Ecto neural progenitor cell (in vitro differentiated cells): ENCODE results near the gene DUS2.

ENCODE experiments used
- DNase-seq: peaks from one replicate; pipeline ENCODE4 v3.0.0-alpha.2; 2018; ENCODE audit warnings: low spot score

Gene DUS2

DNA sequence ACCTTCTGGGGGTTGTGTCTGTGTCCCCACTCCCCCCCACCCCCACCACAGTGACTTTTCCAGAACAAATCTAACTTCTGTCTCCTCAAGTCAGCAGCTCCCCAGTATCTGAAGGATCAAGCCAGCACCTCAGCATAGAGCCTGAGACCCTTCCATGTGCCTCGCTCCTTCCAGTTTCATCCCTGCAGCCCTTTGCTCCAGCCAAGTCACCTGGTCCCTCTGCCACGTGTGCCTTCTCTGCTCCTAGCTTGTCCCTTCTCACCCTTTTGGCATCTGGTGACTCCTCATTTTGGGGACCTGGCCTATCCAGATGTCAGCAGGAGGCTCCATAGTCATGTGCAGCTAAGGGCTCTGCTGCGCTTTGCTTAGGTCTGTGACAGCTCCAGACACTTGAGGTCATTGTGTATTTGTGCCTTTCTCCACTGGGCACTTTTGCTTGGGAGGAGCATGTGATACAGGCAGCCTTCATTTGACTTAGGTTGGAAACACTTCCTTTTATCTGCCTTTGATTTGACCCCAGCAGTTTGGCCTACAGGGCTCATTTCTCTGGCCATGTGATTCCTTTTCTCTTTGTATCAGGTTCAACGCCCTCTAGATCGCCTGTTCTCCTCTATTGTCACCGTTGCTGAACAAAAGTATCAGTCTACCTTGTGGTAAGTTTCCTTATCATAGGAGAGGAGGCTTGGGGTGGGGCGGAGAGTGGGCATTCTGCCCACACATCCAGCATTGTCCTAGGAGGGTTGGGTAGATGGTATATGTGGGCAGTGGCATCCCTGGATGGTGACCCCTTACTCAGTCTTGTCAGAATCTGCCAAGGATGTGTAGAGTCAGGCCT lies 55.0 kb downstream of the DUS2 start:
- no peak for DNase-seq

DNA sequence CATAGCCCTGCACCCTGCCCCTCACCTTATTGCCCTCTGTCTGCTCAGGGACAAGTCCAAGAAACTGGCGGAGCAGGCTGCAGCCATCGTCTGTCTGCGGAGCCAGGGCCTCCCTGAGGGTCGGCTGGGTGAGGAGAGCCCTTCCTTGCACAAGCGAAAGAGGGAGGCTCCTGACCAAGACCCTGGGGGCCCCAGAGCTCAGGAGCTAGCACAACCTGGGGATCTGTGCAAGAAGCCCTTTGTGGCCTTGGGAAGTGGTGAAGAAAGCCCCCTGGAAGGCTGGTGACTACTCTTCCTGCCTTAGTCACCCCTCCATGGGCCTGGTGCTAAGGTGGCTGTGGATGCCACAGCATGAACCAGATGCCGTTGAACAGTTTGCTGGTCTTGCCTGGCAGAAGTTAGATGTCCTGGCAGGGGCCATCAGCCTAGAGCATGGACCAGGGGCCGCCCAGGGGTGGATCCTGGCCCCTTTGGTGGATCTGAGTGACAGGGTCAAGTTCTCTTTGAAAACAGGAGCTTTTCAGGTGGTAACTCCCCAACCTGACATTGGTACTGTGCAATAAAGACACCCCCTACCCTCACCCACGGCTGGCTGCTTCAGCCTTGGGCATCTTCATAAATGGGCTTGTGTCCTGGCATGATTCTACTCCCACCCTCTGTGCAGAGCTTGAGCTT lies 55.8 kb downstream of the DUS2 start:
- no peak for DNase-seq

DNA sequence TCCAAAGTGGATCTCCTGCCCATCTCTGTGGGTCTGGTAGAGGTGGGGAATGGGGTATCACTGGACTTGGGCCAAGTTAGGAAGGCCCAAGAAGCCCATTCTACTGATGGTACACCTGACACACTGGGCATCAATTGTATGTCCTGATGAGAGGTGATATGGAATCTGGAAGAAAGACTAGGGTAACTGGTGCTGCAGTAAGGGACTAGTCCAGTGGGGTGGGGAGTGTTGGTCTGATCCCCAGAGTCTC lies 56.2 kb downstream of the DUS2 start:
- DNase-seq: no peak

DNA sequence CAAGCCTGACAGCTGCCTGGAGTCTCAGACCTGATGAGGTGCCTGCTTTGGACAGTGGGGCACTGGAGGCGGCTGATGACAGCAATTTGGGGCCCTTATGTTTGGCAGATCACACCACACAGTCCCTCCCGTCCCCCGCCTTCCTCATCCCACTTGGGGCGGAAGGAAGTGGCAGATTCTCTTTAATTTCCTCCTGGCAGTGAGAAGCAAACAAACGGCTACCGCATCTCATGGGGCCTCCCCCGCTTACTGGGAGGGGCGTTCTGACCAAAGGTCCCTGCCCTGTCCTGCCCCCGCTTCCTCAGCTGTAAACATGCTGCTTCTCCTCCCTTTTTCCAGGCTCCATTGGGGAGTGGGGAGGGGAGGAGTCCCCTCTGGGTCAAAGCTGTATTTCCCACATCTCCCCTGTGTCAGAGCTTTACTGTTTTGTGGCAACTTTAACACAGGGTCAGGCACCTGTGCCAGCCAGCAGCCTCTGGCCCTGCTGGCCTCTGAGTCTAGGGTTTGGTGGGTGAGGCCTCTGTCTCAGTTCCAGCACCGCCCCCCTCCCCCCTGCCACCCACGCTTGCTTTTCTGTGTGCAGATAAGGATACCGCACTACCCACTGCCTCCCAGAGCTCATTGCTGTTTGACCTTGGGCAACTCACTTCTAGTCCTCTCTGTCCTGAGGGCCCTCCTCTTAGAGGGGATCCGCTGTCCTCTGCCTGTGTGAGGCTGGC lies 56.7 kb downstream of the DUS2 start:
- DNase-seq: no peak

DNA sequence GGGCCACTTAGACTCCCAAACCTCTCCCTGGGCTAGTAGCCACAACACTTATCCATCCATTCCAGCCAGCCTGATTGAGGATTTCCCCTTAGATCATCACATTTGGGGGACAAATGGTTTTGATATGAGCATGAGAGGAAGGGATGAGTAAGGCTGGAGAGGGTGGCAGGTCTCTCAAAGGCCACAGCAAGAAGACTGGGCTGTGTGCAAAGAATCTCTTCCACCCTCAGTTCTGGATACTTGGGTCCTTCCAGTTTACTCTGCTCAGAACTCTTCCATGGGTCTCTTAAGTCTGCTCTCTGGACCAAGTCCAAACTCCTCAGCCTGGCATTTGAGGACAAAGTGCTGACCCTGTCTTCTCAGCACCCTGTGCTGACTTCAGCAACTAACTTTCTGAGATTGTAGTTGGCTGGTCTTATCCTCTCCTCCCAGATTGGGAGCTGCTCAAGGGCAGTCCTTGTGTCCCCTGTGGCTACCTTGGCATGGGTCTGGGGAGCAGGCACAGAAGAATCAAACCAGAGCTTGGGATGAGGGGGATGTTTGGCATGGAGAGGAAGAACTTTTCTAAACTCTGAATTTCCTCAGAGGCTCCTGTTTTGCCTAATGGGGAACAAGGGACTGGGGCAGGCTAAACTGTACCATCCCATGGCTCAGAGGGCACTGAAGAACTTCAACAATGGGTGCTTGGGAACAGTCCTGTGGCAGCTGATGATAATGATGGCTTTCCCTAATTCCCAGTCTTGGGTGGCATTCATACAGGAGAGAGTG lies 59.0 kb downstream of the DUS2 start:
- no peak for DNase-seq

DNA sequence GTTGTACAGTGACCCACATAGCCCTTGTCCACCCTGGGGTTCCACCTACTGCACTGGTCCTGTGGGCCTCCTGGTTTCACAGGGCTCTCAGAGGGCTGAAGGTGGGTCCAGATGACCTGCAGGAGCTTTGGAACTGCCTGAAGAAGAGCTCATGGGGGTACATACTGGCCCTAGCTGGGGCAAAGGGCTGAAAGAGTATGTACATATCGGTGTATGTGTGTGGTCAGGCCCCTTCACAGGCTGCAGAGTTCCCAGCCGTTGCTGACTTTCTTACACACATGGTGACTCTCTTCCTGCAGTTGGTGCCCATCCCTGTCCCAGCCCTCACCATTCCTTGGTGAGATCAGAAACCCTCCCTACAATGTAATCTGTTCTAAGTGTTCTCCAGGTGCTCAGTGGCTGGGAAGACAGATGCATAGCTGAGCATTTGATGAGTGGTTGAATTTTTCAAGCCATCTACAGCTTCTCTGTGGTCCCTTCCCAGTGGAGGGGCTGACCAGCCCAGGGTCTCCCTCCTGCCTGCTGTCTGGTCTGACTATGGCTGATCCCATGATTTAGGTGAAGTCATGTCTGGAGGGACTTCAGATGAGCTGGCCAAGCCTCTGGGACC lies 59.6 kb downstream of the DUS2 start:
- no peak for DNase-seq

DNA sequence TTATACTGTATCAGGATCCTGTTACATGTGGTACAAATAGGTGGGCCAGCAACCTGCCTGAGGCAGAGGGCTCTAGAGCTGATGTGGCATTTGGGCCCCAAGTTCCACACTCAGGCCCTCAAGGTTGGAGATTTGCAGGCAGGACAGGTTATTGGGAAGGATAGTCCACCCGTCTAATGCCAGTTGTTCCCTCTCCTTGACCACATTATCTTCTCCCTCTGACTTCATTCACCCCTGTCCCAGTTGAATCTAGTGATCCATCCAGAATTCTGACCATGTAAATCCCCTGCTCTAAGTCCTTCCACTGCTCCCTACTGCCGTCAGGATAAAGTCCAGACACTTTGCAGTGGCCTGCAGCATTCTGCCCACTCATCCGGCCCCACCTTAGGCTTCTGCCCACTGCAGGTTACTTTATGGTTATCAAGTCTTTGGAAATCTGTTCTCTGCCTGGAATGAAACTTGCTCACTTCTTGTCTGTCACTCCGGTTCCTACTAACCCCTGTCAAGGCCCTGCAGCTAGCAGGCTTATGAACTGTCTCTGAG lies 60.2 kb downstream of the DUS2 start:
- DNase-seq: no peak

DNA sequence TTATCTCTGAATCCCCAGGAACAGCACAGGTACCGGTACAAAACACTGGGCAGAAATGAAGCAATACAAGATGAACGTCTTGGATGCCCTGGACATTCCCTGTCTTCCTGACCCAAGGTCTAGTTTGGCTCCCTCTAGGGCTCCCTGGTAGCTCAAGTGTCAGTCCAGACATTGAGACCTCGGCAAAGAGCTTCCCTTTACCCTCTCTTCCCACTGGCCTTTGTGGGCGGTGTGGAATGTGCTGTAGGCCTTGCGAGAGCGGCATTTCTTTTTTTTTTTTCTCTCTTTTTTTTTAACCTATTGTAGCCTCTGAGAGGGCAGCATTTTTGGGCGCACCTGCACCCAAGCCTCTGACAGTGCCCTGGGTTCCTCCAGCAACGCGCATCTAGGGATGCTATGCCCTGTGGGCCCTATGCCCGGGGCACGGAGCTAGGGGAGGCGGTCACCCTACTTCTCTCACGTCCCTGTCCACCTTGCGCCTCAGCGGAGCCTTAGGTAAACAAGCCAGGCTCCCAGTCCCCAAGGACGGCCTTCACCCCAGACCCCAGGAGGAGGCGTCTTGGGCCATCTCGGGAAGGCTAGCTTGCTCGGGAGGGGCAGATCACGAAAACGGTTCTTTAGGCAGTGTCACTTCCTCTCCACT lies 60.9 kb downstream of the DUS2 start:
- no peak for DNase-seq

DNA sequence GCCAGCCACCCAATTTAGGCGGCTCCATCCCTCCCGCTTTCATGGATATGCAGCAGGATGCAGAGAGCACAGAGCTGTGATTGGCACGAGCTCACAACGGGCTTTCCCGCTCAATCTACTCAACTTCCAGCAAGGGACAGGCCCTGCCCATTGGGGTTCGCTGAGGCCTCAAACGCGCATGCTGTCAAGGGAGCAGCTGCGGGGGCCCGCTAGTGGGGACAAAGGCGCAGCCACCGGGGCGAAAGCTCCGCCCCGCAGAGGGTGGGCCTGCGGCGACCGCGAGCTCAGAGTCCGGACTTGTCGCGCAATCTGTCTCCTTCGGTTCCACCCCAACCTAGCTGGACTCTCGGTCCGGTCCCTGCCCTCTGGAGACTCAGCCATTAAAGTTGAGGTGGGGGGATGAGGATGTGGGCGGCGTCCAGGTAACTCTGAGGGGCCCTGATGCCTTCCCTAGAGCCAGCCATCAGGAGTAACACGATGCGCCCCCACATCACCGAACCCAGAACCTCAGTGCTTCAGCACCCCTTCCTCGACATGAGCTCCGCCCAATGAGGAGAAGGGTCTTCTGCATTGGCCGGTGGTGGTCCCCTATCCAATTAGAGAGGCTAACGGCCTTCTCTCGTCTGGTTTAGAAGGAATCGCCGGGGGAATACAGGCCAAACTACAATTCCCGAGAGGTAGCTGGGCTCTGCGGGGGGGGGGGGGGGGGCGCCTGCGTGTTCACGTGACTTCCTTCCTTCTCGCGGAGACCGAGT lies 61.6 kb downstream of the DUS2 start:
- DNase-seq: peak; percentile 92

DNA sequence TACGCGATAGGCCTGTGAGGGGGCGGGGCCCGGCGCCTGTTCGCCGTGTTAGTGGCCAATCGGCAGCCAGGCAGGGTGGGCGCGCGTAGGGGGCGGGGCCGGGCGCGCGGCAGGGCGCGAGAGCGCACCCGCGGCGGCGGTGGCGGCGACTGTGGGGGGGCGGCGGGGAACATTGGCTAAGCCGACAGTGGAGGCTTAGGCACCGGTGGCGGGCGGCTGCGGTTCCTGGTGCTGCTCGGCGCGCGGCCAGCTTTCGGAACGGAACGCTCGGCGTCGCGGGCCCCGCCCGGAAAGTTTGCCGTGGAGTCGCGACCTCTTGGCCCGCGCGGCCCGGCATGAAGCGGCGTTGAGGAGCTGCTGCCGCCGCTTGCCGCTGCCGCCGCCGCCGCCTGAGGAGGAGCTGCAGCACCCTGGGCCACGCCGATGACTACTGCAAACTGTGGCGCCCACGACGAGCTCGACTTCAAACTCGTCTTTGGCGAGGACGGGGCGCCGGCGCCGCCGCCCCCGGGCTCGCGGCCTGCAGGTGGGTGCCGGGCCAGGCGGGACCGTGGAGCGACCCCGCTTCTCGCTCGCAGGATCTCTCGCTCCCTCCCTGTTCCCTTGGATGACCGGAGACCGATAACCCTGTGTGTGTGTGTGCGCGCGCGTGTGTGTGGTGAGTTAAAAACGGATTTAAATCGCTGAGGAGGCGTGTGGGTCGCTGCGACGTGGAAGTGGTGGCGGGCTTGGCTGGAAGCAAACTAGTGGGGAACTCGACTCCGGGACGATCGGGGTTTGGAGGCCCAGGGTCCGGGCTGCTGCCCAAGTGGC lies 62.4 kb downstream of the DUS2 start, which contains the start of gene NFATC3:
Gene NFATC3 (plus strand): TSS at position 112 of the 813 bp plus-strand sequence. CDS start 312 bp downstream, at position 424.
- peak; percentile 100 for DNase-seq

DNA sequence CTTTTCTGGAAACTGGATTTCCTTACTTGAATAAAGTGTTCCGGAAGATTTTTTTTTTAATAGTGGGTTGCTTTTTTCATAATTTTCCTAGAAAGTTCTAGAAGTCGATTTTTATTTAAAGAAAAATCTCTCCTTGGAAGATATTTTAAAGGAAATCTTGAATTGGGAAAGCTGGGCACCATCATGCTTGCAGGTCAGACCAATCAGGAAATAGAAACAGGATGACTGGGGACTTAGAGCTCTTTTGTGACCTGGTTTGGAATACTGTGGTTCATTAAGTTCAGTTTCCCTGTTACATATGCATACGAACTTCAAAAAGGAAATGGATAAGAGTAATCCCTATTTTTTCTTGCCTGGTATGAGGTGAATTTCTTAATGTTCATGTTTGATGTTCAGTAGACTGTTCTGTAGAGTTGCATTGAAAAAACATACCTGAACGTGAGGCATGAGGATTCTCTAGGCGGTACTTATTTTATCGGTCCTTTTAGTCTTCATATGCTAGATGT lies 63.3 kb downstream of the DUS2 start:
- no peak for DNase-seq

DNA sequence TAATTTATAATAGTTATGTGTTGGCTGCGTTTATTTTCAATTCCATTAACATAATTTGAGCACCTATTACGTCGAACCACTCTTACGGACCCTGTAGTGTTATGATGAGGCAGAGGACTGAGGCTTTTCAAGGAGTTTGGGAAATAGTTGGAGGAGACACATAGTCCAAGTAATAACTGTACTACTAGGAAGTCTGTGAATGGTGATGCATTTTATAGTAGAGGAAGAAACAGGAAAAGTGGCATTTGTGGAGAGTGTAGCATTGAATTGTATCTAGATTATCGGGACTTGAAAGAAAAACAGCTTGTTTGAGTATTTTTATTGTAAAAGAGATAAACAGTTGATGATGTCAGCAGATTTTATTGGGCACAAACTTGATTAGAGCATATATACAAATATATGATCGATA lies 63.8 kb downstream of the DUS2 start:
- DNase-seq: no peak

DNA sequence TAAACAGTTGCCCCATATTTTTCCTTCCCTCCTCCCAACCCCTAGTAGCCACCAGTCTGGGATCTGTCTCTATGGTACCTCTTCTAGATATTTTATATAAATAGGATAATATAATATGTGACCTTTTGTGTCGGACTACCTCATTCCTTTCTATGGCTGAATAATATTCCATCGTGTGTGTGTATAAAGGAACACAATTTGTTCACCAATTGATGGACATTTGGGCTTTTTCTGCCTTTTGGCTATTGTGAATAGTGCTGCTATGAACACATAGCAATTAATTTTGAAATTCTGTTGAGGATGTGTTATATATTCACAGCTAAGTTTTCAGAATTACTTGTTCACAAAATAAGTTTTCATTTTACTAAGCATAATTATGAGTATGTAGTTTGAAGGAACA lies 64.6 kb downstream of the DUS2 start:
- no peak for DNase-seq

DNA sequence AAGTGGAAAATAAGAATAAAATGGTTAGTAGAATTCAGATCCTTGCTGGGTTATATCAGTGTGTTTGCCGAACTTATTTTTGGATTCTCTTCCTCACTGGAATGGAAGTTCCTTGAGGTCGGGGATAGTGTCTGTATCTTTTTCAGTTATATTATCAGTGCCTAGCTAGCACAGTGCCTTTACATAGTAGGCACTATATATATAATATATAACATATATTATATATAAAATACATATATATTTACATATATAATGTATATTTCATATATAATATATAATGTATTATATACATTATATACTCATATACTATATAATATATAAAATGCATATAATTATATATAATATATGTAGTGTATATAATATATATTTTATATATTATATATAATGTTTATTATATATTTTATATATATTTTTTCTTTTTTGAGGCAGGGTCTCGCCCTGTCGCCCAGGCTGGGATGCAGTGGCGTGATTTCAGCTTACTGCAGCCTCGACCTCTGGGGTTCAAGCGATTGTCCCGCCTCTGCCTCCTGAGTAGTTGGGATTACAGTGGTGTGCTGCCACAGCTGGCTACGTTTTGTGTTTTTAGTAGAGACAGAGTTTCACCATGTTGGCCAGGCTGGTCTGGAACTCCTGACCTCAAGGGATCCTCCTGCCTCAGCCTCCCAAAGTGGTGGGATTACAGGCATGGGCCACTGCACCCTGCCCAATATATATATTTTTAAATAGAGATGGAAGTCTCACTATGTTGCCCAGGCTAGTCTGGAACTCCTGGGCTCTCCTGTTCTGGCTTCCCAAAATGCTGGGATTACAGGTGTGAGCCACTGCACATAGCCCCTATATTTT lies 65.3 kb downstream of the DUS2 start:
- DNase-seq: no peak

DNA sequence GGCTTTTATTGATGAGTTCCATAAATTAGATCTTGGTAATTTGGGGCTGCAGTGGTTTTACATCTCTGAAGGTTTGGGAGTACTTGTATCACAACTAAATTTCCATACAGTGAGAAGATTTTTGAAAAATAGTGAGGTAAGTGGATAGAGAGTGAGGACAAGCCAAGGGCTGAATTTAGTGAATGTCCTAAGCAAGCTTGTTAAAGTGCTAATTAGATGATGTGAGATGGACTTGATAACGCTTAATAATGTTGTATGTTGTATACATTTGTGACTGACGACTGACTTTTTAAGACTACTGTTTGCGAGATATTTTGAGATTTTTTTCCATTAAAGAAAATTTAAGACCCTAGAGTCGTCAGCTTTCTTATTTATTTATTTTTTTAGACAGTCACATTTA lies 66.0 kb downstream of the DUS2 start:
- no peak for DNase-seq

DNA sequence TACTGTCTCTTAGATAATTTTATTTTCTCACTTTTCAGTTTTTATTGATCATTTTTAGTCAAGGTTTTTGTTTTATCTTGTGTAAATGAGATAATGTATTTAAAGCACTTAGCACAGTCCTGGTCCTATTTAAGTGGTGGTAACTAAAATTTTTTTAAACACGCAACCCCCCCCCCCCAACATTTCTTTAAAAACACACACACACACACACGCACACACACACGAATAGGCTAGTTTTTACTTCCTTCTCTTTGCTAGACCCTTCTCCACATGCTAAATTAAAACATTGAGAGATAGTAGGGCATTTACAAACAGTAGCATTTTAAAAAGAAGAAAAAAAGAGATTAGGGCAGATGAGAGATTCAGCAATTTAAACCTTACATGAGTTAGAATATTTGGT lies 67.0 kb downstream of the DUS2 start:
- no peak for DNase-seq

DNA sequence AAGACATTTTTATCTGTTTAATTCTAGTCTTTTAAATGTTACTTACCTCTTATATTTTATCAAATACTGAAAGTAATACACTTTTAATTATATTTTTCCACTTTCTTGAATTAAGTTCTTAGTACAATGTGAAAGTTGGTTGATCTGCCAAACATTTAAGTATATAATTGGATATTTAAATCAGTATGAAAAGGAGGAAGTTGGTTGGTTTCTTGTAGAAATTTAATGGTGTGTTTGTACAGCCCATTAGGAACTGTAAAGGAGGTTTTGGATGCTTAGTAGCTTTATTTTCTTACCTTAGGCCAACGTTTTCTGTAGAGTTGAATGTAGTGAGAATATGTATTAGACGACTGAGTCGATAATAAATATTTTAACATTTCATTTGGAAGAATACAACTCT lies 67.4 kb downstream of the DUS2 start:
- no peak for DNase-seq
